Tongue (tissue), 2 donors: ENCODE data around the gene PPP1R18. TPM values are rescaled to one million over a fixed set of nuclear protein-coding genes. Genes with fewer than 3 reads are reported as not detected.

Experiments used
- DNase-seq: peaks from one replicate; pipeline ENCODE4 v3.0.0-alpha.2; 2015
- total RNA-seq: library from RNA; depleted of rRNA; stranded (reverse); fragments of >200 nt; gene quantifications from one replicate; pipeline ENCODE4 v1.2.3, GENCODE V29; 2014

The PPP1R18 gene
- total RNA-seq, 1 donor from 2014 or later, result 19.7 TPM

GRCh38 chr6:30689022-30689865 lies 2.8 kb upstream of the PPP1R18 start:
- no peak for DNase-seq

GRCh38 chr6:30688569-30688968 lies 2.1 kb upstream of the PPP1R18 start:
- DNase-seq, result no peak

DNA sequence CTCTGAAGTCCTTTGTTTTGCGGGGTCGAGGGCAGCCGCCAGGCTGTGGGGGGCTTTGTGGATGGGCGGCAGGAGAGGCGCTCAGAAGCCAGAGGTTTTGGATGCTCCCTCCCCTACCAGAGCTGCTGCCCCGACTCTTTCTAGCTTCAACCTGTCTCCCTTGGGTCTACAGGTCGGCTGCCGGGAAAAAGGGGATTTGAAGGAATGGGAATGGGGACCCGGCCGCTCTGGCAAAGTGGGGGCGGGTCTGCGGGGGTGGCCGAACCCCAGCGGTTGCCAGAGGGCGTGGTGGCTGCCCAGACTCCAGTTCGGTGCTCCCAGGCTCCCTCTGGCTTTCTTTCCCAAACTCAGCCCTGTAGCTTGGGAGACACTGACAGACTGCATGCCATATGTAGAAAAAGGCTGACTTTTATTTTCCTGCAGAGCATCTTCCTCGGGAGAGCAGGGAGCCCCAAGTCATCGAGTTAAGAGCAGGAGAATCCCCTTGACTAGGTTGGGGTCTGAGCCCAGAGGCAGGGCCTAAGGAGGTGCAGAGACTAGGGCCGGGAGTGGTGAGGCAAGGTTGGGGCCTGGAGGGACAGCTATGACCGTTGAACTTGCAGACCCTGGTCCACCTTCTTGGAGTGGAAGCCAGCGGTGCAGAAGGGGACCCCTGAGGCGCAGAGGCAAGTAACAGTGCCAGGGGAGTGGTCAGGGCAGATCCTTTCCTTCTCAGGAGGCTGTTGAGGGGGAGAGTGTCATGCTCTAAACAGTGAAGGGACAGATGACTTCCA lies 1.4 kb upstream of the PPP1R18 start:
- peak; percentile 75 for DNase-seq

DNA sequence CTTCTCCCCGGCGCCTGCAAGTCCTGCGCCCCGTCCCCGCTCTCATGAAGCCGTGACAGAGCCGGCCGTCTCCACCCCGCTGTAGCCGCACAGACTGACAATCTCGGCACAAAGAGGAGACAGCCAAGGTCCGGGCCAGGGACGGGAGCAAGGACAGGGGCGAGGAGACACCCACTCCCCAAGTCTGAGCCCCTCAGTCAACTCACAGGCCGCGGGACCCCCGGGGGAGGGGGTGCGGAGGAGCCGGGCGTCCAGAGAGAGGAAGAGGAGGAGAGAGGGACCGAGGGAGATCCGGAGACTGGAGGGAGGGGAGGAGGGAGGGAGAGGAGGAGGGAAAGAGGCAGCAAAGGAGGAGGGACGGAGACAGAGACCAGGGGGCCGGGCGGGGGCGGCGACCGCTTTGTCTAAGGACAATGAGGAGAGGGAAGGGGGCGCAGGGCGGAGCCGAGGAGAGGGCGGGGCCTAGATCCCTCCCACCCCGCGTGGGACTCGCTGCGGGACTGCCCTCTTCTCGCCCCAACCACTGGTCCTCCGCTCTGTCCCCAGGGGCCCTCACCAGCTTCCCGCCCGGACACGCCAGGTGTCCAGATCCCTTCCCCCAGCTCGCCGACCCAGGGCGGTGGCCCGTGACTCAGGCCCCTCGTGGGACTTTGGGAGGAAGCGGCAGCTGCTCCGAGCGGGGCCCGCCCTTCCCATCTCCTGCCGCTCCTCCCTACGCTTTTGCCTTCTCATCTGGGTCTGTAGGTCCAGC lies 638 bp upstream of the PPP1R18 start:
- DNase-seq, result peak; percentile 97

GRCh38 chr6:30685157-30686008 lies 1.1 kb downstream of the PPP1R18 start:
- no peak for DNase-seq

GRCh38 chr6:30684386-30685156 lies 1.9 kb downstream of the PPP1R18 start:
- no peak for DNase-seq

DNA sequence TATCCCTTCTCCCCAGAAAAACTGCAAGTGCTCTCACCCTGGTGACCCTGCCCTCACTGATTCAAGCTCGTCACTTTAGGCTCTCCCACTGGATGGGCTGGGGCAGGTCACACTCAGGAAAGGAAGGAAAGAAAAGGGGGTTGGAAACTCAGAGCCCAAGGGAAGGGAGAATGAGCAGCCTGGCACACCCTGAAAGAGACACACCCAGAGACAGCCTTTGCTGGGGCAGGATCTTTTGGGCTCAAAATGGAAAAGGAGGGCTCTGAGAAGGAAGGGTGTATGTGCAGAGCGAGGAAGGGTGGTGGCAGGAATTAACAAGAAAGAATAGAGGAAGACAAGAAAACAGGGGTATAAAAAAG lies 2.5 kb downstream of the PPP1R18 start:
- DNase-seq, result no peak

- peak; percentile 26 for DNase-seq
Observed at GRCh38 chr6:30683183-30683979, 3.1 kb downstream of the PPP1R18 start.

GRCh38 chr6:30682143-30683117 lies 4.0 kb downstream of the PPP1R18 start:
- DNase-seq, result peak; percentile 50

GRCh38 chr6:30681766-30682142 lies 4.7 kb downstream of the PPP1R18 start:
- DNase-seq, result no peak

GRCh38 chr6:30679765-30680535 lies 6.5 kb downstream of the PPP1R18 start:
- DNase-seq, result no peak

DNA sequence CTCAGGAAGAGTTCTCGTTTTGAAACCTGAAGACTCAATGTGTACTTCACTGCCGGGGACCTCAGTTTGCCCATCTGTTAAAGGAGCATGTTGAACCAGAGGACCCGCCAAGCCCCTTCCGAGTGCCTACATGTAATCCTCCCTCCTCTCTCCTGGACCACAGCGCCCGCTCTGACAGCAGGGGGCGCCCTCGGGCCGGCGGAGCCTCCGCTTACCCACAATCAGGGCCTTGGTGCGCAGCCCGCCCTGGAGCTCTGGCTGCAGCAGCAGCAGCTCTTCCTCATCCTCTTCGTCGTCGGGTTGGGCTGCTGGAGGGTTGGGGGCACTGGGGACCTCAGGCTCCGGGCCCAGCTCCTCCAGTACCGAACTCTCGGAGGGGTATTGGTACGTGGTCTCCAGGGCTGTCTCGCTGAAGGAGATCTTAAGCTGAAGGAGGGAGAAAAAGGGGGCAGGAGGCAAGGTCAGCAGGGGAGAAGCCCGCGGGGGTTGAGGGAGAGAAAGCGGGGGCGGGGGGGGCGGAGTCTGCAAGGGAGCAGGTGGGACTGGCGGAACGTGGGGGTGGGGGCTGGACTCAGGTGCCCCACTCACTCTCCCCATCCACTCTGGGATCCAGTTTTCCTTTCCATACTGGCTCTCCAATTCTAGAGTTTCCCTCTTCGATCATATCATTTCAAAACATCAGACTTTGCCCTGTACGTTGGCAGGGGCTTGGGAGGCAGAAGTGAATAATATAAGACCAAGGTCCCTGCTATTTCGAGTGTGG lies 7.3 kb downstream of the PPP1R18 start:
- DNase-seq, result peak; percentile 89

GRCh38 chr6:30676660-30677285 lies 9.7 kb downstream of the PPP1R18 start:
- DNase-seq, result no peak

DNA sequence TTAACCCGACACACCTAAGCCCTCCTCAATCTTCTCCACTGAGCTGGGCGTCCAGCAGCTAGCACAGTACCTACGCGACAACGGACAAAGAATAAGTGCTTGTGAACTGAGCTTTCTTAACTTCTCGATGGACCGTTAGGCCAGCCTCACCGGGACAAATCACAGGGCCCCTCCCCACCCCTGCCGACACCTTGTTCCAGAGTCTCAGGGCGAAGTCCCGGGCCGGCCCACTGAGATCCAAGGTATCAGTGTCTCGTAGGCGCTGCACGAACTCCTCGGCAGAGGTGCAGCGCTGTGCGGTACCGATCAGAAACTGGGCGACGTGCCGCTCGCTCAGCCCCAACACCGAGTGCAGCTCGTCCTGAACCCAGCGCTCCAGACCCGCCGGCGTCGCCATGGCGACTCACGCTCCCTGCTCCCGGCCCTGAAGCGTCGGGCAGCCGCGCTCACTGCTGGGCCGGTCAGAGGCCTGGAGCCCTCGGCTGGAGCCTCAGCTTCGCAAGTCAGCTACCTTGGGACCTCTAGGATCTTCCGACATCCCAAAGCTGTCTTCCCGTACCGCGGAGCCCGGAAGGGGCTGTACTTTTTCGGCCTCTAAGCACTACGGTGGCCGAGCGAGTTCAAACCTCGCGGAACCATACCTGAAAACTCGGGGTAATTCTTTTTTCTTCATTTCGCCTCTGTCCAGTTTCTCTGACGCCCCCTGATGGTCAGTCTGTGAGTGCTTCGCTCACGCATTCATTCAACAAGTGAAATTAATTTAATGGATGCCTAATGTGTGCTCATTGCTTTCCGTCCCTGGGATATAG lies 13.8 kb downstream of the PPP1R18 start, which contains the start of gene DHX16:
Gene DHX16 (minus strand): TSS at position 562 of the 809 bp plus-strand sequence. CDS start 165 bp downstream, at position 397.
- peak; percentile 99 for DNase-seq

GRCh38 chr6:30670760-30671527 lies 15.5 kb downstream of the PPP1R18 start:
- no peak for DNase-seq
